Spinal cord (tissue), 10 donors: ENCODE data around the gene MAML3. TPM values are rescaled to one million over a fixed set of nuclear protein-coding genes. Genes with fewer than 3 reads are reported as not detected.
A peak's percentile ranks its signal among the peaks of the same experiment; 100 is the strongest.

ENCODE experiments used
- DNase-seq, 6 donors: peaks; one replicate each; pipeline versions ENCODE4 v3.0.0 to v3.0.0-alpha.2; 2013 to 2015; ENCODE audit warnings: low spot score in 6 of 6, low read depth in 4 of 6
- H3K27ac ChIP-seq: one replicate; pipeline ENCODE4 v1.5.1; 2013; ENCODE audit warnings: low read depth, low read length, control low read depth
- H3K27me3 ChIP-seq: one replicate; pipeline ENCODE4 v1.6.1; 2013; ENCODE audit warnings: low read length; ENCODE audit not compliant: control insufficient read depth, insufficient read depth
- H3K36me3 ChIP-seq: one replicate; pipeline ENCODE4 v1.6.1; 2013; ENCODE audit warnings: low read length; ENCODE audit not compliant: control insufficient read depth, insufficient read depth
- H3K4me1 ChIP-seq: one replicate; pipeline ENCODE4 v1.6.1; 2013; ENCODE audit warnings: low read length; ENCODE audit not compliant: control insufficient read depth, insufficient read depth
- H3K4me3 ChIP-seq: one replicate; pipeline ENCODE4 v1.5.1; 2013; ENCODE audit warnings: low read depth, low read length, control low read depth
- H3K9me3 ChIP-seq: one replicate; pipeline ENCODE4 v1.6.1; 2013; ENCODE audit warnings: low read length; ENCODE audit not compliant: control insufficient read depth, insufficient read depth
- WGBS: methylation state at CpG from one replicate; pipeline ENCODE4 v1.1.5; 2013; ENCODE audit warnings: missing lambda C conversion rate; ENCODE audit not compliant: insufficient coverage; 5-methylcytosine and 5-hydroxymethylcytosine counted together
- polyA plus RNA-seq, 2 donors: library from polyadenylated mRNA; unstranded; fragments of 120-200 nt; gene quantifications; one replicate each; pipeline ENCODE4 v1.2.1, GENCODE V29; 2013; ENCODE audit not compliant: insufficient read length in 2 of 2
- total RNA-seq, 2 donors: library from RNA; depleted of rRNA in 1 of 2; stranded (reverse); fragments of 120-200 nt in 1 of 2; fragments of >200 nt in 1 of 2; gene quantifications; one replicate each; pipeline versions ENCODE4 v1.2.3 to v1.2.4, GENCODE V29; 2013 to 2014
- donor health status: healthy.

The MAML3 gene
- total and polyA plus RNA-seq, 4 donors, result 6.0 to 11.0 (median 8.2) TPM

DNA sequence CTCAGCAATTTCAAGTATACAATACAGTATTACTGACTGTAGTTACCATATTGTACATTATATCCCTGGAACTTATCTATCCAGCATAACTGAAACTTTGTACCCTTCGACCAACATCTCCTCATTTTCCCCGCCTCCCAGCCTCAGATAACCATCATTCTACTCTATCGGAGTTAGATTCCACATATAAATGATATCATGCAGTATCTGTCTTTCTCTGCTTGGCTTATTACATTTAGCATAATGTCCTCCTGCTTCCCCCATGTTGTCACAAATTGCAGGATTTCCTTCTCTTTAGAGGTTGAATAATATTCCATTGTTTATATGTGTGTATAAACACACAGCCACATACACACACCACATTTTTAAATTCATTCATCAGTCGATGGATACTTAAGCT lies 218.1 kb downstream of the MAML3 start:
- H3K27me3 ChIP-seq, result no peaks in the 10 kb centered on the region
- WGBS, result no CpG with 5 or more reads among the region's 4 CpGs
- H3K4me1 ChIP-seq, result peaks cover 3% of the 10 kb centered on the region
- no peaks in the 10 kb centered on the region for H3K36me3 ChIP-seq
- DNase-seq, result no peak
- H3K27ac ChIP-seq, result no peak overlapping the region
- H3K4me3 ChIP-seq, result no peak overlapping the region
- no peaks in the 10 kb centered on the region for H3K9me3 ChIP-seq

DNA sequence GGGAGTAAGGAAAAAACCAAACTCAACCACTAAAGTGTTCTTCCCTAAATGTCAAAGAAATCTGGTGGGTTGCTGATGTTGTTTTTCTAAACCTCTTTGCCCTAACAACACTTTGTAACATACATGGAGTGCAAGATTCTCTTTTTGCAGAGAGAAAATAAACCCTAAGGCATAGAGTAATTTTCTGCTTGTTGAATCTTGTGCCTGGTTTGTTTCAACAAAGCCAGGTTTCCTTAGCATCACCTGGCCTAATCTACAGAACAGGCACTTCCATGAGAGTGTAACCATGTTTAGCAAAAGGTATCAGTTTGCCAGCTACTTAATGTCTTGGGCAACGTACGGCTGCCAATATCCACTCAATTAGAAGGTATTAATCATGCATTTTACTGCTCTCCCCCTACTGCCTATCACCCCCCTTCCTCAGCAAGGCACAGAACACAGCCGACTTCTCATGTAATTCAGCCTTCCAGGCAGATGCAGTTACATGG lies 219.2 kb downstream of the MAML3 start:
- Histone ChIP-seq H3K27ac (no peak overlapping the region), H3K4me1 (peaks cover 3% of the 10 kb centered on the region), H3K36me3 (no peaks in the 10 kb centered on the region), H3K9me3 (no peaks in the 10 kb centered on the region), H3K27me3 (no peaks in the 10 kb centered on the region), H3K4me3 (no peak overlapping the region)
- WGBS, result 34% methylated on average over 3 of the region's 3 CpGs
- peak in 2 of 6 donors; percentile 35 to 84 for DNase-seq

DNA sequence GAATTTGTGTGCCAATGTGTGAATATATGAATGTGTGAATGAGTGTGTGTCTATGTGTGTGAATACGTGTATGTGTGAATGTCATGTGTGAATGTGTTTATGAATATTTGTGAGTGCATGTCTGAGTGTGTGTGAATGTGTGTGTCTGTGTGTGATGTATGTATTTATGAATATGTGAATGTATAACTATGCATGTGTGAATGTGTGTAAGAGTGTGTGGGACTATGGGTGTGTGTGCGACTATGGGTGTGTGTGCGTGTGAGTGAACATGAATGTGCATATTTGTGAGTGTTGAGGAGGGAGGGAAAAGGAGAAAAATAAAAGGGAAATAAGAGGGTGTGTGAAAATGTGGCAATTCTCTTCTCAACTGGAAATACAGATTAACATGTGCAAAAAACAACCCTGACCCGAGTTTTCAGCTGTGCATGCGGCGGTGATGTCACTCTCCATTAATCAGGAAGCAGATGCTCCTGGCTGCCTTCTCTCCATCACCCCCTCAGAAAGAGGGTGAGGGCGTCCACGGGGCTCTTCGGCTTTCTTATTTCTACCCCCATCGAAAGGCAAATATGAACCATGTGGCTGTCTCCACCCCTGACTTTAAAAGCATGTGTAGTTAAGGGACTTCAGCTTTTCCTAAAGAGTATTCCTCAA lies 219.8 kb downstream of the MAML3 start:
- Histone ChIP-seq H3K4me1 (peaks cover 3% of the 10 kb centered on the region), H3K9me3 (no peaks in the 10 kb centered on the region), H3K27ac (no peak overlapping the region), H3K4me3 (no peak overlapping the region), H3K36me3 (no peaks in the 10 kb centered on the region), H3K27me3 (no peaks in the 10 kb centered on the region)
- DNase-seq, result peak in 2 of 6 donors; percentile 55 to 82
- 63% methylated on average over 6 of the region's 10 CpGs for WGBS

DNA sequence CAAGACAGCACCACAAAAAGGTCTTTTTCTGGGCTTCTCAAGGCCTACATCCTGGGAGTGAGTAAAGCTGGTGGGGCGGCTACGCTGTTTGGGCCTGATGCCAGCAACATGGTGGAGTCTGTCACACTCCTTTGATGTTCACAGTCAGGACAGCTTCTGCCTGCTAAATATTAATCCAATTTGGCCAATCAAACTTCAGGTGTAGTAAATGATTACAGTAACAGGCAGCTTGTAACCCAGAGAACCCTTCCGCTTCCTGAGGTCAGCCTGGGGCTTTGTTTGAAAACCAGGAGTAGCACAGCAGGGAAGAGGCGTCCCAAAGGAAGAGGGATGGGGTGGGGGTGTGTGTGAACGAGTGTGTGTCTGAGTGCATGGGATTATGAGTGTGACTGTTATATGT lies 220.4 kb downstream of the MAML3 start:
- WGBS, result 73% methylated on average over 4 of the region's 5 CpGs
- Histone ChIP-seq H3K9me3 (no peaks in the 10 kb centered on the region), H3K4me3 (no peak overlapping the region), H3K4me1 (peaks cover 3% of the 10 kb centered on the region), H3K27me3 (no peaks in the 10 kb centered on the region), H3K27ac (no peak overlapping the region), H3K36me3 (no peaks in the 10 kb centered on the region)
- no peak for DNase-seq

DNA sequence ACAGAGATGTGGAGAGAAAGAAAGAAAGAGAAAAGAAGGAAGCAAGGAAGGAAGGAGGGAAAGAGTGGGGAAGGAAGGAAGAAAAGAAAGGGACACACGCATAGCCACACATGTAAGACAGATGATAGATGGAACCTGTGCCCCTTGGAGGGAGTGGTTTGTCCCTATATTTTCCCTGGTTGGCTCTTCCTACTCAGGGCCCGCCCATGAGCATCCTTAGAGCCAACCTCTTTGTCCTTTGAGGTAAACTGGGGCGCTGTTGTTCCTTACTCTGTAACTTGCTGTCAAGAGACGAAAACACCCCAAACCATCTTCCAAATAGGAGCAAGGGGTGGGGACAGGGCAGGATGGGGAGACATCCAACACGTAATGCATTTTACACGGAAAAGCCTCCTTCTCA lies 220.9 kb downstream of the MAML3 start:
- H3K27ac ChIP-seq, result no peak overlapping the region

DNA sequence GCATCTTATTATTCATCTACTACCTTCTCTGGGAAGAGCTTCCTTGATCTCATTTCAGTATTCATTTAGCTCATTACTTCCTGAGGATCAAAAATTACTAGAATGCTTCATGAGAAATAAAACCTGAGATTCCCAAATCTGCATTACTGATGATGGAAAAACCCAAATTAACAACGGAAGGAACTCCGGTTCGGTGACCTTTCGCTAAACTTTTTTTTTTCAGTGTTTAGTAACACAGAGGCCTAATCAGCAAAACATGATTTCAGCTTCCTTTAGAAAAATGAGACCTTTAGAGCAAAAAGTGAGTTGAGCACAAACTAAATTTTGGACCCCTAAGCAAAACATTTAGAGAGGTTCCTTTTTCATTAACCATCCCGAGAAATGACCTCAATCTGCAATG lies 229.2 kb downstream of the MAML3 start:
- H3K9me3 ChIP-seq, result no peaks in the 10 kb centered on the region
- H3K36me3 ChIP-seq, result no peaks in the 10 kb centered on the region
- 100% methylated on average over 1 of the region's 5 CpGs for WGBS
- DNase-seq, result no peak
- H3K4me3 ChIP-seq, result no peak overlapping the region
- no peaks in the 10 kb centered on the region for H3K27me3 ChIP-seq
- H3K27ac ChIP-seq, result no peak overlapping the region
- H3K4me1 ChIP-seq, result peaks cover 22% of the 10 kb centered on the region

More for the DNA sequence above, 220.9 kb downstream of the MAML3 start:
- H3K4me1 ChIP-seq, result peaks cover 3% of the 10 kb centered on the region
- H3K9me3 ChIP-seq, result no peaks in the 10 kb centered on the region
- H3K36me3 ChIP-seq, result no peaks in the 10 kb centered on the region
- no CpG with 5 or more reads among the region's 6 CpGs for WGBS
- no peak for DNase-seq
- H3K27me3 ChIP-seq, result no peaks in the 10 kb centered on the region
- H3K4me3 ChIP-seq, result no peak overlapping the region

DNA sequence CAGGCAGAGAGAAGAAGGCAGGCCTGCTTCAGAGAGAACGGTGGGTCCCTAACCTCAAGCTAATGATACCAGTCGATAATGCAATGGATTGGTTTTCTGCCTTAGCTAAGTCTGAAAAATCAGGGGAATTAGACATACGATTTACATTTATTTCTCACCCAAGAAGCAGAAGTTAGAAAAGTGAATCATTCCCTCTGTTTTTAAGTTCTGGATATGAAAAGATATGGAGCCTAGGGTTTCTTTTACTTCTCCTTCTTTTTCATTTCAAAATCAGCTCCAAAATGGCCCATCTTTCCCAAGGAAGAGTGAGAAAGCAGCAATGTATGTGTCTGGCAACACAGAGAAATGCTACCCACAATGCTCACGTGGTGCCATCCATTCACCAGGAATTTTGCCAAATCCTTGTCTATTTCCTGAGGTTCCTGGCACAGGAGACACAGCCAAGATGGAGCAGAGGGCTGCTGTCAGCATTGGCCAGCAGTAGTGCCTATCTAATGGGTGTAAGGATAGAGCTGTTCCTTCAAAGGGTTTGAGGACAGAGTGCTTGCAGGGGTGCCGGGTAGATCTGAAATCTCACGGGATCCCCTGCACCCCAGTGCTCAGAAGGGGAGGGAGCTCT lies 231.5 kb downstream of the MAML3 start:
- DNase-seq, result peak in 2 of 6 donors; percentile 85 to 94
- Histone ChIP-seq H3K36me3 (no peaks in the 10 kb centered on the region), H3K4me1 (peaks cover 22% of the 10 kb centered on the region), H3K9me3 (no peaks in the 10 kb centered on the region), H3K27me3 (no peaks in the 10 kb centered on the region), H3K4me3 (no peak overlapping the region), H3K27ac (no peak overlapping the region)
- WGBS, result 37% methylated on average over 2 of the region's 6 CpGs

DNA sequence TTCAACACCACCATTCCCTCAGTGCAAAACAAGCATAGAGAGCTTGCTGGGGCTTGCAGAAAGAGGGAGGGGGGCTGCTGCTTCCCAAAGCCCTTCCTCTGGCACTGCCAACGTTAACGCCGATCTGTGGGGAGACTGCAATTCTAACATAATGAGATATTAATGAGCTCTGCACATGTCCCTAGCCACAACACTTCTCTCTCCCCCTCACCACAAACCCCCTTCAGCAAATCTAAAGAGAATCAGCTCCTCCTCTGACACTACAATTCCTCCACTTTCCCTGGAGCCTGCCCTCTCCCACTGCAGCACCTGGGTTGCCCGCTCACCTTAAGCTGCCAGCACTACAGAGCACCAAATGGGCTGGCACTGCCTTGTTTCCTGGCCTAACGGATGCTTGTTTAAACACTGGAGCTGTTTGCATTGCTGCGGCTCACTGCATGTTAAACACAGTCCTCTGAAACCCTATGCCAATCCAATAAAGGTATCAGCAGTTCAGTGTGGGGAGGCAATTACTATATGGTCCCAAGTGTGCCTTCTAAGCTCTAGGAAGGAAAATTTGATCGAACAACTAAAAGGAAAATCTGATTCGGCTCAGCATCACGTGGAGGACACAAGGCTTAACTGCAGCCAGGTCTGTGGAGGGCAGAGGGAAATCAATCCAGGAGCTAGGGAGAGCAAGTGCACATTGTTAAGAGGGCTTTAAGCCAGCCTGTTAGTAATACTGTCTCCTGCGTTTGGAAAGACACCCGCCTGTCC lies 232.4 kb downstream of the MAML3 start:
- H3K9me3 ChIP-seq, result no peaks in the 10 kb centered on the region
- WGBS, result 46% methylated on average over 3 of the region's 11 CpGs
- peak overlapping the region; percentile 30 for H3K27ac ChIP-seq
- no peaks in the 10 kb centered on the region for H3K27me3 ChIP-seq
- peak in 2 of 6 donors; percentile 81 to 93 for DNase-seq
- no peak overlapping the region for H3K4me3 ChIP-seq
- H3K4me1 ChIP-seq, result peaks cover 22% of the 10 kb centered on the region
- H3K36me3 ChIP-seq, result no peaks in the 10 kb centered on the region

DNA sequence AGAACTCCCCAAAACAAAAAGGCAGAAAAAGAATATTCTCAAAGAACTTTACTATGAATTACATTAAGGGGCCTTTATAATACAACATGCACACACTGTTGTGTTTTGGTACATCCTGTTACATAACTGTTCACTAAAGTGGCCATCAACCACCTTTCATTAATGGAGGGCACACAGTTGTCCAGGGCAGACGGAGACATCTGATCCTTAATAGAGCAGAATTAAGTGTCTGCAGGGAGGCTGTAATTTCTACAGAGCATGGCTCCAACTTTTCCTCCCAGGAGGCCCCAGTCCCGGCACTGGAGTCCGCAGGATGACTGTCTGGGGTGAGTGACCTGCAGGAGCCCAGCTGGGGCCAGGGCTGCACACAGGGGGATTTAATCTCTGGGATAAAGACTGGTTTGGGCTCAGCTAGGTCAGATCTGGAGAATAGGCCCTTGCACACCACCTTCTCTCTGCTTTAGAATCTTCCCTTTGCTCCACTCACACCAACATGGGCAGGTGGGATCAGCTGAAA lies 233.4 kb downstream of the MAML3 start:
- H3K4me1 ChIP-seq, result peaks cover 22% of the 10 kb centered on the region

More for the DNA sequence above, 233.4 kb downstream of the MAML3 start:
- H3K36me3 ChIP-seq, result no peaks in the 10 kb centered on the region
- no peaks in the 10 kb centered on the region for H3K27me3 ChIP-seq
- no peaks in the 10 kb centered on the region for H3K9me3 ChIP-seq
- DNase-seq, result no peak
- peak overlapping the region; percentile 10 for H3K27ac ChIP-seq
- no peak overlapping the region for H3K4me3 ChIP-seq
- WGBS, result no CpG with 5 or more reads among the region's 3 CpGs
